Fibroblast of the aortic adventitia (primary cell): Measurements from ENCODE around the gene DCLK1. TPM values are rescaled to one million over a fixed set of nuclear protein-coding genes. Genes with fewer than 3 reads are reported as not detected.

Experiments
- DNase-seq: peaks from one replicate; pipeline ENCODE4 v3.0.0-alpha.2; 2010; ENCODE audit warnings: low read depth
- H3K4me3 ChIP-seq: 2 replicates; pipeline ENCODE4 v1.5.1; 2011; ENCODE audit warnings: low read depth, mild to moderate bottlenecking, control low read depth, low read length, moderate library complexity
- CTCF ChIP-seq: IDR thresholded peaks from 2 replicates; pipeline ENCODE4 v1.5.1; 2011; ENCODE audit warnings: mild to moderate bottlenecking, low read length, control low read depth, inconsistent platforms; ENCODE audit not compliant: insufficient read depth
- total RNA-seq: library from RNA; depleted of rRNA; stranded (reverse); fragments of >200 nt; gene quantifications from 2 replicates; pipeline ENCODE4 v1.2.3, GENCODE V29; 2012; ENCODE audit warnings: low replicate concordance

Gene DCLK1
- total RNA-seq, 1 donor, result 80.0 TPM

GRCh38 chr13:35841060-35841521, 290.1 kb downstream of the DCLK1 start:
- no peak overlapping the region for H3K4me3 ChIP-seq
- no peak for TF ChIP-seq CTCF
- DNase-seq, result no peak

- DNase-seq, result no peak
- no peak overlapping the region for H3K4me3 ChIP-seq
- no peak for TF ChIP-seq CTCF
Observed at GRCh38 chr13:35839806-35840205, 291.4 kb downstream of the DCLK1 start.

- peak; percentile 95 for DNase-seq
- TF ChIP-seq CTCF, result no peak
Observed at GRCh38 chr13:35838356-35838755, 292.8 kb downstream of the DCLK1 start.

GRCh38 chr13:35836446-35836845, 294.7 kb downstream of the DCLK1 start:
- H3K4me3 ChIP-seq, result no peak overlapping the region
- TF ChIP-seq CTCF, result no peak
- DNase-seq, result no peak

More at GRCh38 chr13:35838356-35838755, 292.8 kb downstream of the DCLK1 start:
- H3K4me3 ChIP-seq, result no peak overlapping the region

GRCh38 chr13:35835989-35836388, 295.2 kb downstream of the DCLK1 start:
- DNase-seq, result no peak
- no peak for TF ChIP-seq CTCF
- H3K4me3 ChIP-seq, result no peak overlapping the region

GRCh38 chr13:35833608-35834275, 297.4 kb downstream of the DCLK1 start:
- DNase-seq, result no peak
- TF ChIP-seq CTCF, result no peak
- no peak overlapping the region for H3K4me3 ChIP-seq

- no peak for DNase-seq
- H3K4me3 ChIP-seq, result no peak overlapping the region
- no peak for TF ChIP-seq CTCF
Observed at GRCh38 chr13:35833031-35833430, 298.2 kb downstream of the DCLK1 start.
